Head of caudate nucleus (tissue), 42 donors: ENCODE measurements around the gene APBB2.

ENCODE experiments used
- DNase-seq, 42 donors: peaks; one replicate each; pipeline versions ENCODE4 v3.0.0 to v3.0.0-alpha.2; 2020 to 2021; ENCODE audit warnings: mixed read lengths in 7 of 42
- intact Hi-C: fragments of 100-400 bp; cut with DNase I; formaldehyde crosslinking; loops from one replicate; pipeline ENCODE4 v1.15.0; 2022

Gene APBB2

DNA sequence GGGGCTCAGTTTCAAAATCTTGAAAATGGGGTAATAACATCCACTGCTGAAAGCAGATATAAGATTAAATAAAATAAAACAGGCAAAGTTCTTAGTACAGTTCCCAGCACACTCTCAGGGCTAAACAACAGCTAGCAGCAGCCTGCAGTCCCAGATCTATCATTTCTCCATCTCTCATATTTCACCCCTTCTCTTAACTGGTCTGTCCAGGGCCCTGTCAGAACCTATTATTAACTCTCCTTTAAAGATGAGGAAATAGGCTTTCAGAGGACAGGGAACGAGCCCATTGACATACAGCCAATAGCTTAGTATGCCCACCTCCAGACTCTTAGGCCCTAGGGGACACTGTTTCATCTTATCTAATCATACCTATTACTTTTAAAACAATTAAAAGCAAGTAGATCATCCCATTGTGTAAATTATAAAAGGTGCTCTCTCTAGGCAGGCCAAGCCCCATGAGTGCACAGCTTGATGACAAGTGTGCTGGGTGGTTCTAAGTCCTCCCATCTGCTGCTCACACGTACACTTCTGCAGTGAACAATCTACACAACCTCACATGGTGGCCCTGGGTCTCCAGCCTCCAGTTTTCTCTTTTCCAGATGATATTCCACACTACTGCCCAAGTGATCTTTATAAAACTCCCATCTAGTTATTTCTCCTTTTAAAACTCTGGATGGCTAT lies 119.0 kb downstream of the APBB2 start:
- intact Hi-C loops, result no loop called here
- no peak for DNase-seq

DNA sequence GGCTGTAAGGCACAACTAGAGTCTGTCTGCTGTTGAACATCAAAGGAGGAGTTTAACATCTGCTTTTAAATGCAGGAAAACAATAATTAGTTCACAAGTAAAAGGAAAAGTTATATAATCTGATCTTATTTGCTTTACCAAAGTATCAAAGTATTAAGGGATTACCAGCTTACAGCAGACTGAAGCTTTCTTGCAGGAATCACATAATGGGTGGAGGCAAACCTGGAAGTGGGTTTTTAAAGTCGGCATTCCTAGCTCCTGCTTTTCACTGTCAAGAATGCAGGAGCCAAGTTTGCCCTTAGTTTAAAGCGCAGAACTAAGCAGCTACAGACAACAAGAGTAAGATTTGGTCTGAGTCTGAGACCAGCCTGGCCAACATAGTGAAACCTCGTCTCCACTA lies 122.2 kb downstream of the APBB2 start:
- DNase-seq, result no peak
- intact Hi-C loops, result no loop called here

DNA sequence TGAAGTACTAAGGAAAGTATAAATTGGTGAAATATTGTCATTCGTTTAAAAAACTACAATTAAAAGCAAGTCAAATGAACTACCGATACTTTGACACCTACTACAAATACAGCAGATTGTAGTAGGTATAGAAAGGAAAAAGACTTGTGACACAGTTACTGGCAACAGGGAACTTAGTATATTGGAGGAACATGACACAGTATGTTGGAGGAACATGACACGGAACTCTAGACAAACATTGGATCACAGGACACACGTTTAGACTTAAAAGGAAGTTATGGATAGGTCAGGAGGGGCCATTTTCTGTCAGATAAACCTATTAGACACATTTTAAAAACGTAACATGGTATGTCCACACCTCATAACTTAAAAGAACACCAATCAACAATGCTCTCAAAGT lies 132.5 kb downstream of the APBB2 start:
- DNase-seq, result no peak
- intact Hi-C loops, result no loop called here

GRCh38 chr4:41080976-41081375 lies 133.4 kb downstream of the APBB2 start:
- intact Hi-C loops, result no loop called here
- no peak for DNase-seq

- intact Hi-C loops, result no loop called here
- peak in 4 of 42 donors; percentile 18 to 61 (median 25) for DNase-seq
Measured at GRCh38 chr4:41079881-41080560, 134.3 kb downstream of the APBB2 start.

GRCh38 chr4:41077628-41078027 lies 136.7 kb downstream of the APBB2 start:
- intact Hi-C loops, result no loop called here
- no peak for DNase-seq

- no peak for DNase-seq
- intact Hi-C loops, result no loop called here
Measured at GRCh38 chr4:41076481-41076880, 137.9 kb downstream of the APBB2 start.

- intact Hi-C loops, result loop anchor here (5.0 kb wide), 1 partner anchor 138 kb away; the partner anchor contains the start of gene APBB2
- DNase-seq, result no peak
Measured at GRCh38 chr4:41074215-41074614, 140.1 kb downstream of the APBB2 start.

DNA sequence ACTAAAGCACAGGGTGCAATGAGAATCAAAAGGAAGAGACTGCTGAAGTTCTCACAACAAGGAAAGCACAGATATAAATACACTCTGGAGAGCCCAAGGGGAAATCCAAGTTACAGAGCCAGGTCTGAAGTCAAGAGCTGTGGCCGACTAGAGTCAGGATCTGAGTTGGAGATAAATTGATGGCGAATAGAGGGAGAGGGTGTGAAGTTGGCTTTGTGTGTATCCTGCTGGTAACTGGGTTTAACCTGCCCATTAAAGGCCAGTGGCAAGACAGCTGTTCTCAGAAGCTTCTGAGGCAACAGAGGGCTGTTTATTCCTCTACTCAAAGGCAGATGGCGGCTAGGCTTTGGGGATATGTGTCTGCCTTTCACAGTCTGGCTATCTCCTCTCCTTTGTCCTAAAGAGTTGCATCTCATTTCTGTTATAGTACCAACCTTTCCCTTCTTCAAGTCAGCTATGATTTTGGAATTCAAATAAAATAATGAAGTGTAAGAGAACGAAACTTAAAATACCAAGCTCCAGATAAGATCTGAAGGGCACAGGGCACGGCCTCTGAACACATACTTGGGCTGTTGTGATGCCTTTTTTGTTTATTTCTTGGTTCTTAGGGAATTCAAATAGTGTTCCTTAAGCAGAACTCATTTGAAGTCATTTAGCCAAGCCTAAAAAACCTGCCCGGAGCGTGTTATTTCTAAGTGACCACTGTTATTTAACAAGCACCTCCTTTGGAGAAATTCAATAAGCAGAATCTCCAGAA lies 142.1 kb downstream of the APBB2 start:
- peak in 25 of 42 donors; percentile 16 to 77 (median 44) for DNase-seq
- intact Hi-C loops, result loop anchor here (5.0 kb wide), 1 partner anchor 140 kb away; the partner anchor contains the start of gene APBB2

- intact Hi-C loops, result loop anchor here (5.0 kb wide), 1 partner anchor 142 kb away; the partner anchor contains the start of gene APBB2
Measured at GRCh38 chr4:41070516-41071281, 143.6 kb downstream of the APBB2 start.

DNA sequence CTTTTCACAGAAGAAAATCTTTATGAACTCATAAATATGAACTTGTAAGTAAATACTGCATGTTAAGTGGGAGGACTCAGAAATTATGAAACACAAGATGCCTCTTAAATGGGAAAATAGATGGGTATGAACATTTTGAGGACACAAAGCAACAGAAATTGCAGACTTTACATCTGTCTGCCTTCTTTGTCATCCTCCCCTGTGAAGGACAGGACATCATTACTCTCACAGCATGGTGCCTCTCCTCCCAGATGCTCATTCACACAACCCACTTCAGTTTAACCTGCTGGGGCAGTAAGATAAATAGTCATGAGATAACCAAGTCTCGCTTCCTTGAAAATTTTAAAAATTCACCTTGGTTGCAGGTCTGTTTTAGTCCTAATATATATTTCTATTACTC lies 144.5 kb downstream of the APBB2 start:
- intact Hi-C loops, result loop anchor here (5.0 to 10.0 kb wide), 2 partner anchors 142 to 145 kb away; partner anchors contain the start of gene APBB2
- no peak for DNase-seq

More at GRCh38 chr4:41070516-41071281, 143.6 kb downstream of the APBB2 start:
- DNase-seq, result no peak

DNA sequence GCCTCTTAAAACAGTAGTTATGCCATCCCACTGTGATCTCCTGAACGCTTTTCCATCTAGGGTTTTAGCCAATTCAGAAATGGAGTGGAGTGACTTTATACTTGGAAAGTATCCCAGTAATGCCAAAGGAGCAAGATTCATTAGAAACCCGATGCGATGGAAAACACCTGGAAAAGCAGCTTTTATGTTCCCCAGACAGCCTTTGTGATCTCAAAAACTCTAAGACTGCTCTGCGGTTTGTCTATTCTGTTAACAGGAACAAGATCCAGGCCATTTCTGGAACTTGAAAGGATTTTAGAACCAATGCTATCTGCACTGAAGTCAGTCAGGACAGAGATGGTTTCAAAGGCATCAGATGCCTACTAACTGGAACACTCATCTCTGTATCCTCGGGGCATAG lies 145.1 kb downstream of the APBB2 start:
- intact Hi-C loops, result loop anchor here (10.0 kb wide), 1 partner anchor 144 kb away; no protein-coding TSS in a partner anchor

DNA sequence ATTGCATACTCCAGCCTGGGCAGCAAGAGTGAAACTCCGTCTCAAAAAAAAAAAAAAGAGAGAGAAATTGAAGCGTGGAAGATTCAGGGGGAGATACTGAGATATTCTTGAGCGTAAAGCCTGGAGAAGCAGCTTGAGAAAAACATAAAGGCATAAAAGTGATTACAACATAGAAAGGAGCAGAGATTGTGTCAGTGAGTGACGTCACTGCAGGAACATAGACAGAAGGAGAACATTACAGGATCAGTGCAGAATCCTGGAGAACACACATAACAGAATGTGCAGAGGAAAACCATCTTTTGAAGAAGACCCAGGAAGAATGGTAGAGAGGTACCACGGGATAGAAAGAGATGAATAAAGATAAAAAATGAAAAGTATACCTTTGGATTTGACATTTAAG lies 147.0 kb downstream of the APBB2 start:
- no peak for DNase-seq
- intact Hi-C loops, result loop anchor here (10.0 kb wide), 1 partner anchor 143 kb away; no protein-coding TSS in a partner anchor

More for the DNA sequence above, 145.1 kb downstream of the APBB2 start:
- DNase-seq, result no peak

GRCh38 chr4:41066049-41066448 lies 148.3 kb downstream of the APBB2 start:
- DNase-seq, result no peak
- intact Hi-C loops, result loop anchor here (10.0 kb wide), 1 partner anchor 141 kb away; no protein-coding TSS in a partner anchor

DNA sequence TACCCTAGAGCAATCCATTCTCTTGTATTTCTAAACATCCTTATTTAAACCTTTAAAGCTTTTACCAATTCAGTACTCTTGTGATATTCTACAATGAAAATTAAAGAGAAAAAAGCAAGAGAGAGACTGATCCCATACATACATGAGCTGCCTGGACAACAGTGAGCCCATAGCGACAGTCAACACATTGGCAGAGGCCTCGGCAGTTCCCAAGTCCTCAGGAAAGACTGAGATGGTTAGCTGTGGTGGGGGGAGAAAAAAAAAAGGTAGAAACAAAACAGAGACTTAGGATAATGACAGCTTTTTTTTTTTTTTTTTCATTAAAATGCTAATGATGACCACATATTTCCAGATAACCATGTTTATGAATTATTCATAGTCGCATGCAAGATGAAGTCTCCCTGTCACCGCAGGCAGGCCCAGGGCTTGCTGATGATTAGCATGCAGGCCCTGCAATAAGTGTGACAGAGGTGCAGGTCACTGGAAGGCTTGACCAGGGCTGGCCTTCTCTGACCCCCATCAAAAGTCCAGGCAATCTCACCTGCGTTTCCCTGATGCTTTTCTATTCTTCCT lies 148.8 kb downstream of the APBB2 start:
- intact Hi-C loops, result loop anchor here (10.0 kb wide), 1 partner anchor 141 kb away; no protein-coding TSS in a partner anchor
- DNase-seq, result no peak

DNA sequence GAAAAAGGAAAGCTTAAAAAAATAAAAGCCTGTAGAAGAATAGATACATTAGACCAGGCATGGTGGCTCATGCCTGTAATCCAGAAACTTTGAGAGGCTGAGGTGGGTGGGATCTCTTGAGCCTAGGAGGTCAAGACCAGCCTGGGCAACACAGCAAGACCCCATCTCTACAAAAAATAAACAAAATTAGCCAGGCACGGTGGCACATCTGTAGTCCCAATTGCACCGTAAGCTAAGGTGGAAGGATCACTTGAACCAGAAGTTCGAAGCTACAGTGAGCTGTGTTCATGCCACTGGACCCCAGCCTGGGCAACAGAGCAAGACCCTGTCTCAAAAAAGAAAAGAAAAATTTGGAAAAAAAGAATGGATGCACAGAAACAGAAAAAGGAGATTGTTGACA lies 149.4 kb downstream of the APBB2 start:
- no peak for DNase-seq
- intact Hi-C loops, result loop anchor here (10.0 kb wide), 1 partner anchor 140 kb away; no protein-coding TSS in a partner anchor

GRCh38 chr4:41061482-41062185 lies 152.7 kb downstream of the APBB2 start:
- DNase-seq, result no peak
- intact Hi-C loops, result loop anchor here (10.0 kb wide), 1 partner anchor 137 kb away; no protein-coding TSS in a partner anchor
